Measurements from ENCODE around the gene RAN.
A peak's percentile ranks its signal among the peaks of the same experiment; 100 is the strongest.
"Not testable (repeated sequence)": the region's sequence is repeated elsewhere in the genome, so short reads cannot be mapped to it uniquely, and the experiment has no call there.

RAN gene

DNA sequence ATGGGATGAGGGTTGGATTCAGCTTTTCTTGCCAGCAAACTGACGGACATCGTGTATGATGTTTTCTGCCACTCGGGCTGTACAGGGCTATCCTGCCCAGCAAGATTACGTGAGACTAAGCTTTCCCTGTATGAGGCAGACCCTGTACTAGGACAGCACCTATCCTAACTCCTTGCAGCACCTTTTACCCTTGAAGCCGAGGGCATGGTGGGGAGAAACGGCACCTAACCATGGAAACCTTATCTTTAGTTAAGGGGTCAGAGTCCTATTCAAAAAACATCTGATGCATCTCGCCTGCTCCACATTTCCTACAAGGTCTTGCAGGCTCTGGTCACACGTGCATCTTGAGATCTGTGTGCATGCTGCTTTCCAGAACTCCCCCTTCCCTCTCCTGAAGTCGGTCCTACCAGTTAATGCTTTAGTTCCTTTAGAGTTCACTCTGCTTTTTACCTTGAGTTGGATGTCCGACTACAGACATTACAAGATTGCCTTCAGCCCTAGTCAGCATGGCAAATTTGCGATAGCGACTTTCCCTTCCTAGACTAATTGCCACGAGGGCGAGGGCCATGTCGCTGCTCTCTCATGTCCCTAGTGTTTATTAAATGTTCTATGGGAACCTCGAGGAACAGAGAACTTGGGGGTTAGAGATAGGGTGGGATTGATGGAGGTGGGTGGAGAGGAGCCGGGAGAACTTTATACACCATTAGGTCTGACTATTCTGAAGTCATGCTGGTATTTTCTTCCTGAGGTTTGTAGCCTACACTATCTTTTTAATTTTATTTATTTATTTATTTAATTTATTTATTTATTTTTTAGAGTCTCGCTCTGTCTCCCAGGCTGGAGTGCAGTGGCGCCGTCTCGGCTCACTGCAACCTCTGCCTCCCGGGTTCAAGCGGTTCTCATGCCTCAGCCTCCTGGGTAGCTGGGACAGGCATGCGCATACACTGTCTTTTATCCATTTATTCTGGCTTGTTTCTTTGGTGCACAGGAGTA is 6.6 kb downstream of the RAN start:
- no peak for DNase-seq (ENCODE audit: low spot score)

DNA sequence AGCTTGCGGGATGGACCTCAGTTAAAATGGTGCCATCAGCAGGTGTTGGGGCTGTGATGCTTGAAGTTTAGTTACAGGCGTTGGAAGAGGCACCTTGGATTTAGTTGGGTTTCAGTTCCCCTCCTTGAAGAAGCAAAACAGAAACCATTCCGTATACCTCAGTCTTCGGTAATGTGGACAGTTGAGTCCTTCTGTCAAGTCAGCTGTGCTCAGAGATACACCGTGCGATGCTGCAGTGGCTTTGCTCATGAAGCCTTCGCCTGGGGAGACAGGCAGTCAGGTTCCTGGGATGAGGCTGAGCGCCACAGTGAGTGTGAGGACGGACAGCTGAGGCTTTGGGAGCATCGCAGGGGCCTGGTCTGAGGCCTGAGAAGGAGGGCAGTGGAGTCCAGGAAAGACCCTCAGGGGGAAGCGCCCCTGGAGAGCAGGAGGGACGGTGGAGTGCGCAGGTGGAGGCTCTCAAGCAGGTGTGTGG is 7.4 kb downstream of the RAN start:
- no peak for DNase-seq (ENCODE audit: low spot score)

DNA sequence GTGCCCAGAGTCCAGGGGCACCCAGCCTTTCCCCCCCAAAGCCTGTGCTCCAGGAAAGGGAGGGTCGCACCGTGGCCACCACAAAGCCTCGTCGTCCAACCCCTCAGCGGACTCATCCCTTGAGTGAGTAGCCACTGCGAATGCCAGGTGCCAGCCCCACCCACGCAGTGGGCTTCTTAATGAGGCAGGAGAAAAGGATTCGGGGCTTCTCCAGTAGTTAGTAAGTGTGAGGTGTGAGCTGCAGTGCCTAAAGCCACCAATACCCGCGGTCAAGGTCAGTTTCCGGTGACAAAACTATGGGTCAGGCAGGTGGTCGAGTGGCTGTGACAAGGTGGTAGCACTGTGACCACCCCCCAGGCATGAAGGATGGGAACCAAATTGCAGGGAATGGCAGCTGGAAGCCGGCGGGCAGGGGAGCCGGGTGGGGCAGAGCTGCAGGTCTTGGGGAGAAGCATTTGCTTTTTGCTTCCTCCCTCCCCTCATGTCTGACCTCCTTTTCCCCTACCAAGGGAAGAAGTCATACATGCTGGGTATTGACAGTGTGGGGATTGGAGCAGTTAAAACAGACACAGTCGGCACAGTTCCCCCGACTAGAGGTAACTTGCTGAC is 8.0 kb downstream of the RAN start:
- DNase-seq (ENCODE audit: low spot score): no peak

DNA sequence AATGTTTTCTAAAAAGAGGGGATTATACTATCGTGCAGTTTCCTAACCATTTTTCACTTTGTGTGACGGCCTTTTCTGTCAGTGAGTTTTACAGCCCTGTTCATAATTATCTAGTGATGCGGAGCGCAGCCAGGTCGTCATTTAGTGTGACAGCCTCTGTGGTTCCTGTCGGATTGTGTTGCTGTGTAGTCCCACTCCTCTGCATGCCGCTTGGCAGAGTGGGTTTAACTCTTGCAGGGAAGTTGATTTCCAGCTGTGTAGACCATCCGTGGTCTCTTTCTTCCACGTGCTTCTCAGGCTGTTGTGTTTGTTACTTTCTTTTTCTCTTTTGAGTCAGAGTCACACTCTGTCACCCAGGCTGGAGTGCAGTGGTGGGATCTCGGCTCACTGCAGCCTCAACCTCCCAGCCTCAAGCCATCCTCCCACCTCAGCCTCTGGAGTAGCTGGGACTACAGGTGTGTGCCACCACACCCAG is 8.6 kb downstream of the RAN start:
- DNase-seq (ENCODE audit: low spot score): no peak

DNA sequence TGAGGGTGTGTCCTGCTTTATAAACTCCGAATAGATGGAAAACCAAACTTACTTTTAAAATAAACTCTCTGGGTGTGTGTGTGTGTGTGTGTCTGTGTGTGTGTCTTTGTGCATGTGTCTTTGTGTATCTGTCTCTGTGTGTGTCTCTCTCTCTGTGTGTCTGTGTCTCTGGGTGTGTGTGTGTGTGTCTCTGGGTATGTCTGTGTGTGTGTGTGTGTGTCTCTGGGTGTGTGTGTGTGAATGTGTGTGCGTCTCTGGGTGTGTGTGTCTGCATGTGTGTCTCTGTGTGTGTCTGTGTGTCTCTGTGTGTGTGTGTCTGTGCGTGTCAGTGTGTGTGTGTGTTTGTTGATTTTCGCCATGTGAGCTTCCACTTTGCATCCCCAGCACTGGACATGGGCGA is 9.2 kb downstream of the RAN start:
- no peak for DNase-seq (ENCODE audit: low spot score)

DNA sequence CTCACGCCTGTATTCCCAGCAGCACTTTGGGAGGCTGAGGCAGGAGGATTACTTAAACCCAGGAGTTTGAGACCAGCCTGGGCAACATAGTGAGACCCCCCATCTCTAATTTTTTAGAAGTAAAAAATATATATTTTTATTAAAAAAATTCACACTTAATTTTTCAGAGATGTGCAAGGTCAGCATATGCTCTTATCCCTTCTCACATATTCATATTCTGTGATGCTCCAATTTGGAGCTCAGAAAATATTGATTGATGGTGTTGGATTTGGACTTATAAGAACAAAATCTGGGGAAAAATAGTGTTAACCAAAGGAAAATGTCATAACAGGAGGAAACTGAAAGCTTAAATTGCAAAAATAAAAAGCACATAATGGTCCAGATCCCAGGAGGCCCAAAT is 9.7 kb downstream of the RAN start:
- no peak for DNase-seq (ENCODE audit: low spot score)

DNA sequence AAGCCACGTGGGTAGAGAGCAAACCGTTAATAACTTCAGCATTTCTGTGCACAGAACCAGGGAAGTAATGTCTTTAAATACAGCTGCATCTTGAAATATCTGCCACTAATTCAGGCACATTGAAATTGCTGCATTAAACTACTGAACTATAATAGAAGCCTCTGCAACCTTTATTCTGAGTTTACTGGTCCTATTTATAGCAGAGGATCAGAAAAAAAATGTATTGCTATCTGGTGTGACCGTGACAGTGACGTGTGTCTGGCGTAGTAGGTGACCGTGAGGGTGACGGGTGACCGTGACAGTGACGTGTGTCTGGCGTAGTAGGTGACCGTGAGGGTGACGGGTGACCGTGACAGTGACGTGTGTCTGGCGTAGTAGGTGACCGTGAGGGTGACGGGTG is 15.3 kb downstream of the RAN start:
- DNase-seq (ENCODE audit: low spot score): not testable (repeated sequence)

DNA sequence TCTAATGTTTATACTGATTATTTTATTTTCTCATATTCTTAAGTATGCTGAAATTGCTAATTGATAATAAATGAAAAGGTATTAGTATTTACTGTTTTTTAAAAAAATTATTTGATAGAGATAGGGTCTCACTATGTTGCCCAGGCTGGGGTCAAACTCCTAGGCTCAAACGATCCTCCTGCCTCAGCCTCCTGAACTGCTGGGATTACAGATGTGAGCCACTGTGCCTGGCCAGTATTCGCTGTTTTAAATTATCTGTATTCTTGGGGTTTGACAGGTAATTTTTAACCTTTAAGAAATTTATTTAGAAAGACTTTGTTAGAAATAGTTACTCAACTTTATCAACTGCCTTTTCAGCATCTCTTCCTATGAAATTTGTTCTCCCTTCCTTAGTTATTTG is 32.2 kb downstream of the RAN start:
- DNase-seq (ENCODE audit: low spot score): no peak

DNA sequence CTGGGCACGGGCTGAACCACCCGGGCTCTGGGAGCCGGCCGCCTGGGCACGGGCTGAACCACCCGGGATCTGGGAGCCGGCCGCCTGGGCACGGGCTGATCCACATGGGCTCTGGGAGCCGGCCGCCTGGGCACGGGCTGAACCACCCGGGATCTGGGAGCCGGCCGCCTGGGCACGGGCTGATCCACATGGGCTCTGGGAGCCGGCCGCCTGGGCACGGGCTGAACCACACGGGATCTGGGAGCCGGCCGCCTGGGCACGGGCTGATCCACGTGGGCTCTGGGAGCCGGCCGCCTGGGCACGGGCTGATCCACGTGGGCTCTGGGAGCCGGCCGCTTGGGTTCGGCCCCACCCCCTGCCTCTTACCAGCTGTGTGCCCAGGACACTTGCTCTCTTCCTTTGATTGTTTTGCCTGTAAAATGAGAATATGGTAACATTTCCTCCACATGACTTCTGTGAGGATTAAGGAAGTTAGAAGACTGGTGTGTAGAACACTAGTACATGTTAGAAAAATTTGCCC is 33.1 kb downstream of the RAN start:
- DNase-seq (ENCODE audit: low spot score): not testable (repeated sequence)

DNA sequence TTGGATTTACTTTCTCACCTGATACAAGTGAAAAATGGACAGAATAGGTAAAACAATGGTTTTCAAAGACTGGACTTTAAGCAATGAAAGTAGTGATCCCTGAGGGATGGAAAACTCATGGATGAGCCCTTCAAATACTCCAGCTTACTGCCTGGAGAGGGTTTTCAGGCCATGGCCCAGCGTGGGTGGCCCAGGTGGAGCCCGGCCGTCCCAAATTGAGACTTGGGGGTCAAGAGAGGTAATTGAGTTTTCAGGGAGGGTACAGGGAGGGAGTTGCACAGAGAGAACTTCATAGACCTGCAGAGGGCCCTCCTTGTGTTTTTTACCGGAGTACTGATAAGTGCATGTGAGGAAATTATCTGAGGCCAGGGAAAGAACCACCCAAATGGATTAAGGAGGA is 37.2 kb downstream of the RAN start:
- no peak for DNase-seq (ENCODE audit: low spot score)

DNA sequence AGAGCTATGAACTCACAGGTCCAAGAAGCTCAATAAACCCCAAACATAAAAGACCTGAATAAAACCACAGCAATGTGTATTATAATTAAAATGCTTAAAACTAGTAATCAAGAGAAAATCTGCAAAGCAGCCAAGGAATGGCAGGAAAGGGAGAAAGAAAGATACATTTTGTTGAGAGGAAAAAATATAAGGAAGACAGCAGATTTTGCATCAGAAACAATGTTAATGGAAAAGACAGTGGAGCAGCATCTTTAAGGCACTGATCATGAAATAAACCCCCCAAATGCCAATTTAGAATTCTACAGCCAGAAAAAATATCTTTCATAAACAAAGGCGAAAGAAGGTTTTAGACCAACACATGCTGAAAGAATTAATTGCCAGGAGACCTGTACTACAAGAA is 39.3 kb downstream of the RAN start:
- no peak for DNase-seq (ENCODE audit: low spot score)

DNA sequence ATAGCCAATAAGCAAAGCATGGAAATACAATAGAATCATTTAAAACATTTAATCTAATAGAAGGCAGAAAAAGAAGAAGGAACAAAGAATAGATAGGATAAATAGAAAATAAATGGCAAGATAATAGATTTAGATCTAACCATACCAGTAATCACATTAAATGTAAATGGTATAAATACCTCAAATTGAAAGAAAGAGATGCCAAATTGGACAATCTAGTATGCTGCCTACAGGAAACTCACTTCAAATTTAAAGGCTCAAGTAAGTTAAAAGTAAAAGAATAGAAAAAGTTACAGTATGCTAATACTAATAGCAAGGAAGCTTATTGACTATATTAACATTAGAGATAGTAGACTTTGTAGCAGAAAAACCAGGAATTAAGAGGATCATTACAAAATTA is 40.1 kb downstream of the RAN start:
- DNase-seq (ENCODE audit: low spot score): no peak

DNA sequence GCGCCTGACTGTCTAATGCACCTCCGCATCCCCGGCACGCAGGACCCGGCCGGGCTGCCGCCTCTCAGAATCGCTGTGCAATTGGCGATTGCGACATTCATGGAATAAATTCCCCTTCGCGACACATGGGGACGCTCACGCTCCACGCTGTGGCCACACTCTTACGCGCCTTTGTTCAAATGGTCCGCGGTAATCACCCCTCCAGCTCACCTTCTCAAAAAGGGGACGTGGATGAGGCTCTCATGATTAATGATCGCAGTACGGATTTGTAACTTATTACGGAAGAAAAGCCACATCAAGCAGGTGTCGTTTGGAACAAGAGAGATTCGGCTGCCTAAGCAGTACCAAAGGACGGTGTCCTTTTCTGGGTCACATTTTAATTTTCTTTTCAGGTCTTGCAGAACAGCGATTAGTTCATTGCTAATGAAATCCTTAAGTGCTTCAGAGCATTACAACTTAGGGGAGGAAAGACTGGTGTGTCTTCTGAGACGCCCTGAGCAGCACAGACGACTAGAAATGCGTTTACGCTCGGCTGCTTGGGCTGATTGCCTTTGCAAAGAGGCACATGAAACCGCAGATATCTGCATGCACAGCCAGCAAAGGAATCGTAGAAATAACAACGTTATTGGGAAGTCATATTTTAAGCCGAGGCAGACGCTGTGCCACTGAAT is 44.5 kb downstream of the RAN start:
- peak; percentile 51 for DNase-seq (ENCODE audit: low spot score)

DNA sequence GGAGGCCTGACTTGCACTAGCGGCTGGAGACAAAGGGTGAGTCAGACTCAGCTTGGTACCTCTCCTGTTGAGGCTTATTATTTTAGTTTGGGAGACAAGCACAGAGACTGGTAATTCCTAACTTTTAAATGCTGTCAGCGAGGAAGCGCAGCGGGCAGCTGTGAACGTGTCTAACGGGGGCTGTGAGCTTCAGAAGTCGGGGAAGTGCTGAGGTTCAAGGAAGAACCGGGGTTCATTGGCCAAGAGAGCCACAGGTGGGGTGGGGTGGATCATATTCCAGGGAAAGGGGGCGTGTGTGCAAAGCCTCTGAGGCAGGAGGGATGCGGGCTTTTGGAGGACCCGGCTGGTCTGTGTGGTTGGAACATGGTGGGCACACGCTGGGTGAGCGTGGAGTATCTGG is 45.7 kb downstream of the RAN start:
- no peak for DNase-seq (ENCODE audit: low spot score)

DNA sequence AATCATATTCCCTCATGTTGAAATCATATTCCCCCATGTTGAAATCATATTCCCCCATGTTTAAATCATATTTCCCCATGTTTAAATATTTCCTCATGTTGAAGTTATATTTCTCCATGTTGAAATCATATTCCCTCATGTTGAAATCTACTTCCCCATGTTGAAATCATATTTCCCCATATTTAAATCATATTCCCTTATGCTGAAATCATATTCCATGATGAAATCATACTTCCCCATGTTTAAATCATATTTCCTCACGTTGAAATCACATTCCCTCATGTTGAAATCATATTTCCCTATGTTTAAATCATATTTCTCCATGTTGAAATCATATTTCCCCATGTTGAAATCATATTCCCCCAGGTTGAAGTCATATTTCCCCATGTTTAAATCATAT is 47.2 kb downstream of the RAN start:
- no peak for DNase-seq (ENCODE audit: low spot score)

DNA sequence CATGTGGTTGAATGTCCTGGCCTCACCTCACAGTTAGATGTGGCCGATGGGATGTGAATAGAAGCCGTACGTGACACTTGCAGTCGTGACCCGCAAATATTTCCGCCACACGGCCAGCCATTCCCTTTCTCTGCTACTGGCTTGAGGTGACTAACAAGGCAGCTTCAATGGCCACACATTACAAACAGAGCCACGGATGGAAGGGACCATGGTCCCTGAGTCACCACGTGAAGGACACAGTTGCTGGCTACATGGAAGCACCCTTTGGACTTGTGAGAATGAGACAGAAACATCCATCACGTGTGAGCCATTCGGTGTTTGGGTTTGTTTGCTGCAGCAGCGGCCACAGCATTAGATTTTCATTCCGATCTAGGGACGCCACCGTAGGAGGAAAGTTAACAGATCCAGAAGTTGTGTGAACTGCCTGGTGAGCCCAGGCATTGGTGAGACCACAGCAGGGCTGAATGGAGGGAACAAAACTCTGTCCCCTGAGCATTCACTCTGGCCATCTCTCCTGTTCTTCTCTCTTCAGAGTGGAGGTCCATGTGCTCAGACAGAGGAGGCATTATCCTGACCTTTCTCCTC is 48.3 kb downstream of the RAN start:
- DNase-seq (ENCODE audit: low spot score): no peak

DNA sequence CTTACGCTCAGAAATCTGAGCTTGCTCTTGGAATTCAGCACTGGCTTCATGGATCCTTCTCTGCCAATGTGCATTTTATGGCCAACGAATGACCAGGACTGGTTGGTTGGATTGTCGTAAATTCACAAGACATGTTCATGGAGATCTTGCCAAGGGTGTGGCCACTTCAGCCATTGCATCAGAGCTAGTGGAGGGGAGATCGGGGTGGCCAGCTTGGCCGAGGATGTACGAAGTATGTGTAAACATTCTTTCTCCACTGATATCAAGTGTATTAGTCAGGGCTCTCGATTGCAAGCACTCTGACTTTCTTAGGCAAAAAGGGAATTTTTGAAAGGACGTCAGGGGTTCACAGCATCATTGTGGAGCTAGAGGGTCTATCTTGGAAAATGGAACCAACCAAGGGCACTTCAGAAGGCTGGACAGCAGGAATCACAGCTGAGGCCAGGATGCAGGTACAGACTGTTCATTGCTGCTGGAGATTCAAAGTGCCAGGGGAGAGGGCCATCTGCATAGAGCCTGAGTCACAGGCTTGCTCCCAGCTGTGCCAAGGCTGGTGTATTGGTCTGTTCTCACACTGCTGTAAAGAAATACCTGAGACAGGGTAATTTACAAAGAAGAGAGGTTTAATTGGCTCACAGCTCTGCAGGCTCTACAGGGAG is 49.0 kb downstream of the RAN start:
- DNase-seq (ENCODE audit: low spot score): no peak

DNA sequence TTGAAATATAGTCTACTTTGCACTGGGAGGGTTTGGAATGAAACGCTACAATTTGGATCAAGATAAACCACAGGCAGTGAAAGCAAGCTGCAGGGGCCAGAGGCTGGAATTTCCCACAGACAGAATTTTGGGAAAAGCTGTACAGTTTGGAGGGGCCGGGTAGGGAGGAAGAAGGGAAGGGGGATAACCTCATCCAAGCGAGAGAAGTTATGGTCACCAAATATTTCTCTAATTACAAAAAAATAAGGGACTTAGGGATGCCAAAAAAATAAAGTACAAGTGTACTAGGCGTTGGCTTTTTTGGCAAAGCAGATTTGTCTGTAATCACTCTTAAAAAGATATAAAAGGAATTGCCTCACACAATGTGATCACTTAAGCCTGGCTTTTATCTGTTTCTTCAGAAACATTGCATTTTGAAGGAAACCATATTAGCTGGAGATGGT is 50.7 kb downstream of the RAN start:
- DNase-seq (ENCODE audit: low spot score): no peak

DNA sequence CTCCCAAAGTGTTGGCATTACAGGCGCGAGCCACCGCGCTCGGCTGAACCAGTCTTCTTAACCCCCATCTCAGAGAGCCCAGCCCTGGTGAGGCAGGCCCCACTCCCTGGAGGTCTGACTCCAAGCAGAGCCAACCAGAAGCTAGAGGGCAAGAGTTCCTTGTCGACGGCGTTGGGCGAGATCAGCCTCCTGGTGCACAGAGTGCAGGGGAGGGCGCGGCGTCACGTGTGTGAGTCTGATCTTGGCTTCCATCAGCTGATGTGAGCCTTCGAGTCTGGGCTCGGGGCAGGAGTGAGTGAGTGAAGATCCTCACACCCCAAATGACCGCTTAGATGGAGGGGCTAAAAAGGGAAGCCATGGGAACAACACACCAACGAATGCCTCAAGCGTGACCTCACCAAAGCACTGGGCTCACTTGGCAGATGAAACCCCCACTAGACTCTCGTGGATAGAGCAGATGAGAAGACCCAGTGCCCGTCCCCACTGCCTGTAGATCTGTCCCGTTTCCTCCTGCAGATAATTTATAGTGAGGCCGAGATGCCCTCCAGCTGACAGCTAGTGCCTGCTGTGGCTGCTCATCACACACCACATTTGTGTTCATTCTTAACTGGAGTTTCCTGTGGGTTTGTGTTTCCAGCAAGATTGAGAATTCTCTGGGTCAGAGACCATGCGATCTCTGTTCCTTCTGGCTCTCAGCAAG is 53.2 kb downstream of the RAN start:
- no peak for DNase-seq (ENCODE audit: low spot score)

DNA sequence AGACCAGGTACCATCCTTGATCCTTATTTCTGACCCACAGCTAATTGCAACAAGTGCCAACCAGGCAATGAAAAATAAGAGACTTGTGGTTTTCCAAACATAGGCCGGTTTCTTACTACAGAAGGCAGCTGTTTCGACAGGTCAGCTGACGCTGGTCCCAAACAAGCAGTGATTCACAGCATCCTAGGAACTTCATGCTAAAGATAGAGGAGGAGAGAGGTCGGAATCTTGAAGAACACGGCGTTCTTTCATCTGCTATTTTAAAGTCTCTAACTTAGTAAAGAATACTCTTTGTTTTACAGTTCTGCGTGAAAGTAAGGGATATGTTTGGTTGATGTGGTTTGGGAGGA is 53.8 kb downstream of the RAN start:
- no peak for DNase-seq (ENCODE audit: low spot score)

Data from HuH-7.5 (cell line).